IPS-20b (cell line): Measurements from ENCODE around the gene KRT33B.

Experiments
- H3K27ac ChIP-seq: one replicate; pipeline ENCODE4 v1.5.1; 2013; ENCODE audit warnings: low read length
- H3K27me3 ChIP-seq: 2 replicates; pipeline ENCODE4 v1.6.1; 2013; ENCODE audit warnings: mild to moderate bottlenecking, low read length, inconsistent platforms; ENCODE audit not compliant: insufficient read depth
- H3K36me3 ChIP-seq: 2 replicates; pipeline ENCODE4 v1.6.1; 2013; ENCODE audit warnings: low read depth, mild to moderate bottlenecking, inconsistent platforms, low read length, moderate library complexity; ENCODE audit not compliant: insufficient read depth
- H3K4me1 ChIP-seq: 2 replicates; pipeline ENCODE4 v1.6.1; 2013; ENCODE audit warnings: mild to moderate bottlenecking, control low read depth, inconsistent platforms, low read length, moderate library complexity; ENCODE audit not compliant: insufficient read depth
- H3K4me3 ChIP-seq: 2 replicates; pipeline ENCODE4 v1.5.1; 2013; ENCODE audit warnings: mild to moderate bottlenecking, low read length, inconsistent platforms
- H3K9ac ChIP-seq: 2 replicates; pipeline ENCODE4 v1.6.1; 2013; ENCODE audit warnings: low read depth, mild to moderate bottlenecking, inconsistent platforms, low read length, moderate library complexity
- H3K9me3 ChIP-seq: 2 replicates; pipeline ENCODE4 v1.6.1; 2013; ENCODE audit warnings: mild to moderate bottlenecking, low read depth, low read length, inconsistent platforms; ENCODE audit not compliant: insufficient read depth

The KRT33B gene

DNA sequence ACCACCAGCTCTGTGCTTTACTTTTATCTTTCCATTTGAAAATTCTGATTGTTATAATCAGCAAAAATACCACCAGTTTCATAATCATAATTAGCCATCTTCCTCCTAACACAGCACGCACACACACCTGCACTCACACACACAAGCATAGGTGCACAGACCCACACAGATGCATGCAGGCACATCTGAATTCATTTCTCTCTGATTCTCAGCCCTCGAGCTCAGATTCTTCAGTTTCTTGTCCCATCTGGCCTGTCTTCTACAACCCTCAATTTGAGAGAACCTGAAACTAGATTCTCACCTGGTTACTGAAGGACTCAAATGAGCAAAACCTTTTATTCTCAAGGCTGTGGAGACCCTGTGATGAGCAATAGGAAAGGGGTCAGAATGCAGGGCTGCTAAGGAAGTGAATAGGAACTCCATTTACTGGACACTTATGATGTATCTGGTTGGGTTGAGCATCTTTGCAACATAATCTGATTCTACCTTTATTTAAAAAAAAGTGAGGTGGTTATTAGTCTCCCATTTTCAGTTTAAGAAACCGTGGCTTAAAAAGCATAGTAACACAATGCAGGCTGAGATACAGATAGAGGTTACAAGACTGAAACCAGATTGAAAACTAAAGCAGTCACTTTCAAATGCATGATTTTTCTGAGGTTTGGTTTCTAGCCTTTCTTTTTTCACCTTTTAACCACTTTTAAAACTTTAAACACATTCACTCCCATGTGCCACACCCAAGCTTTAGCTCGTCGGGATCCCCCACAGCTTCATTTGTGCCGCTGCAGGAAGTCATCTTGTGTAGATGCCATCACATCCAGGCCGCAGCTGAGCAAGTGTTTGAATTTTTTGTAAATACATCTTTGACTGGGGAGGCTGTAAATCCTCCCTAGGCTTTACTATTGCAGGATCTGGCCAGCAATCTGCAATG is 28.4 kb downstream of the KRT33B start:
- Histone ChIP-seq H3K9ac (no peak overlapping the region), H3K4me1 (no peaks in the 10 kb centered on the region), H3K36me3 (no peaks in the 10 kb centered on the region), H3K27me3 (no peaks in the 10 kb centered on the region), H3K9me3 (peaks cover 10% of the 10 kb centered on the region; the same call in 1 of the 2 replicates), H3K27ac (no peak overlapping the region), H3K4me3 (no peak overlapping the region)

DNA sequence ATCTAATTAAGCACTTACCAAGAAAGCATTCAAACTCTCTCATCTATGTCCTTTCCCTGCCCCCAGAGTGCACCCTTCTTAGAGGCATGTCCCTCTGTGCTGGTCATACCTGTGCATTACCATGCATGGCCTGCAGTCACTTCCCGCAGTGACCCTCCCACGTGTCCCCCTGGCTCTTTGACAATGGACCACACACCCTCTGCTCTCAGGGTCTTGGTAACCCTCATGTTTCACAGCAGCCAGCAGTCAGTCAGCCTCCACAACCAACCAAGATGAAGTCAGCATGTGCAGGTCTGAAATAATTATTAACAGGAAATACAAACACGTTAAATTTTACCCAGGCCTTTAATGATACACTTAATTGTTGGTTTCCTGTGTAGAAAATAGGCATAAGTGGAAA is 29.1 kb downstream of the KRT33B start:
- Histone ChIP-seq H3K9ac (no peak overlapping the region), H3K4me1 (no peaks in the 10 kb centered on the region), H3K9me3 (peaks cover 10% of the 10 kb centered on the region; the same call in 1 of the 2 replicates), H3K27me3 (no peaks in the 10 kb centered on the region), H3K4me3 (no peak overlapping the region), H3K36me3 (no peaks in the 10 kb centered on the region), H3K27ac (no peak overlapping the region)

DNA sequence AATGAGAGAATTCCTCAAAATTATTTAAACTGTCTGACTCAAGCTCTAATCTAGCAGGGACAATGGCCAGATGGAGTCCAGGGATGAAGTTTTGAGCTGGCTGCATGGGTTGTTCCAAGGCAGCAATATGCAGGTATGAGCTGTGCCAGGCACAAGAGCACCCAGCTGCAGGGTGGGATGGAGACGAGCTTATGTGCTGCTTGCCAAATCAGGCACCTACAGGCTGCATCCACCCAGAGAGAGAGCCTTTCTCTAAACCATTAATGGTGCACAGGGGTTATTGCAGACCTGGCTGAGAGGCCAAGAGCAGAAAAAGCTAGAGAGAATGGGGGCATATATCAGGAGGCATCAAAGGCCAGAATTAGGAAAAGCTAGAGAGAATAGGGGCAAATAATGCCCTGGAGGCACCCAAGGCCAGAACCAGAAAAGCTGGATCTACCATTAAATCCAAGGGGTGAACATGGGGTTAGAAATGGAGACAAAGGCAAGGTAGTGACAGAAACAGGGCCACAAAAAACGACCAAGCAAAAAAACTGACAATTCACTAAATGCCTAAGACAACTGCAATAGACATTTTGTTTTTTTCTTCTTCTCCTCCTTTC is 29.9 kb downstream of the KRT33B start:
- no peaks in the 10 kb centered on the region for H3K4me1 ChIP-seq
- H3K27me3 ChIP-seq = no peaks in the 10 kb centered on the region
- H3K9me3 ChIP-seq = peaks cover 10% of the 10 kb centered on the region; the same call in 1 of the 2 replicates
- no peaks in the 10 kb centered on the region for H3K36me3 ChIP-seq
- no peak overlapping the region for H3K27ac ChIP-seq
- H3K9ac ChIP-seq = no peak overlapping the region
- H3K4me3 ChIP-seq = no peak overlapping the region

DNA sequence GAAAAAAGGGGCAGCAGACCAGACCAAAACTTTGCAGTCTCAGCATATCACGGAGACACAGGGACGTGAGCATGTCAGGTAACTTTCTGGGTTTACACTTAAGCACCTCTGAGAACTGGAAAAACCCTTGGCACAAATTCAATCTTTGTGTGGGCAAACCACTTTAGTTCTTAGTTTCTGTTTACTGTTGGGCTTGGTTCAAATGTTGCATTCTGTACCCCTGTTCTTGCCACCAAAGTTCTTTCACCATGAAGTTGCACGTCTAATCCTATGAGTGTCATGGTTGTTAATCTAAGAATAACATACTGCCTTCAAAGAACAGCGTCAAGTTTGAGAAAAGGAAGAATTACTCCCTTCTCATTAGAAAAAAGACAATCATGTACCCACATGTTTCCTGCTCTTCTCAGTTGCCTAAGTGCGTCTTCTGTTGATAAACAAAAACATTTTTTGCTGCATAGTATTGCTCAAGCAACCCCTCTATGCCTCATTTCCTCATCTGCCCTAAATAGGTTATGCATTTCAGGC is 30.6 kb downstream of the KRT33B start:
- Histone ChIP-seq H3K36me3 (no peaks in the 10 kb centered on the region), H3K27ac (no peak overlapping the region), H3K9ac (no peak overlapping the region), H3K4me3 (no peak overlapping the region), H3K27me3 (no peaks in the 10 kb centered on the region), H3K4me1 (no peaks in the 10 kb centered on the region), H3K9me3 (peaks cover 10% of the 10 kb centered on the region; the same call in 1 of the 2 replicates)

DNA sequence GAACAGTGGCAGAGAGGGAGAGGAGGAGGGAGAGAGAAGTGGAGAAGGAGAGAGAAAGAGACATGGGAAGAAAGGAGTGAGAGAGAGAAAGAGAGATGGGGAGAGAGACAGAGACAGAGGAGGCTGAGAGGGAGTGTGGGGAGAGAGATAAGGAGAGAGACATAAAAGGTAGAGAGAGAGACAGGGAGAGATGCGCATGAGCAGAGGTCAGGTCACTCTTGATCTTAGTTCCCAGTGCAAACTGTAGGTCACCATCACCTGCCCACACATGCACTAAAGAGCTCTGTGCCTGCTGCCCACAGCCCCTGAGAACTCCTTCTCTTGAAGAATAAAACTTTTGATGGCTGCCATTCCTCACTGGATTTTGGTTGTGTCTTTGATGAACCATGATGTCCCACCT is 33.9 kb downstream of the KRT33B start:
- Histone ChIP-seq H3K9ac (no peak overlapping the region), H3K4me3 (no peak overlapping the region), H3K27ac (no peak overlapping the region), H3K4me1 (no peaks in the 10 kb centered on the region), H3K27me3 (no peaks in the 10 kb centered on the region), H3K36me3 (no peaks in the 10 kb centered on the region), H3K9me3 (no peaks in the 10 kb centered on the region)

DNA sequence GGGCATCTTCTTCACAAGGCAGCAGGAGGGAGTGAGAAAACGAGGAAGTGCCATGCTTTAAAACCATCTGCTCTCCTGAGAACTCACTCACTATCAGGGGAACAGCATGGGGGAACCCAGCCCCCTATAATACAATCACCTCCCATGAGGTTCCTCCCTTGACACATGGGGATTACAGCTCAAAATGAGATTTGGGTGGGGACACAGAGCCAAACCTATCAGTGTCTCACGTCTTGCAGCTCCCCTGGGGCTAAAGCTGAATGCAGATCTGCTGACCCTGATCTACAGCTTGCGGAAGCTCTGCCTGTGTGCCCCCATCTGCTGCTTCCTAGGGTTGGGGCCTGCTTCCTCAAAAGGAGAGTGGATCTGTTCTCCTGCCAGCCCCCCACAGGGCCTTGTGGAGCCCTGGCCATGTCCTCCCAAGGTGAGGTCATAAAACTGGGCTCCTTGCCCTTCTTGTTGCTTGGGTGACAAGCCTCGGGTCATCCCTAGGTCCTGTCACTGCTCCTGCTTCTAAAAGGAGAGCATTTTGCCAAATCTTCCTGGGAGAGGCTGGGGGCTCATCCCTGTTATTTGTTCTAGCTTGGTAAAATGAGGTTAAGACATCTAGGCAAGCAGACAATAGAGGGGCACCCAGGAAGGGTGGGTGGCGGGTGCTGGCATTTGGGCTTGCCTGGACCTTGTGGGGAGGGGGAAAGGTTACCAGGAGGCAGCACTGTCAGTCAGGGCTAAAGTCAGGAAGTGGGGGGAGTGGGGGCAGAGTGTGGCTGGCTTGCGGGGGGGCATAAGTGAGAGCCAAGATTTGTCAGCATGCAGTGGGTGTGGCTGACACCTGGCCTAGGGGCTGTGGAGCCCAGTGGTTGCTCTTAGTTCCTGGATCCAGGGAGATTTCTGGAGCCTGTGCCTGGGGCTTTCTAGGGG is 35.0 kb downstream of the KRT33B start:
- Histone ChIP-seq H3K27ac (no peak overlapping the region), H3K27me3 (no peaks in the 10 kb centered on the region), H3K4me3 (no peak overlapping the region), H3K9me3 (no peaks in the 10 kb centered on the region), H3K36me3 (no peaks in the 10 kb centered on the region), H3K9ac (no peak overlapping the region), H3K4me1 (no peaks in the 10 kb centered on the region)

DNA sequence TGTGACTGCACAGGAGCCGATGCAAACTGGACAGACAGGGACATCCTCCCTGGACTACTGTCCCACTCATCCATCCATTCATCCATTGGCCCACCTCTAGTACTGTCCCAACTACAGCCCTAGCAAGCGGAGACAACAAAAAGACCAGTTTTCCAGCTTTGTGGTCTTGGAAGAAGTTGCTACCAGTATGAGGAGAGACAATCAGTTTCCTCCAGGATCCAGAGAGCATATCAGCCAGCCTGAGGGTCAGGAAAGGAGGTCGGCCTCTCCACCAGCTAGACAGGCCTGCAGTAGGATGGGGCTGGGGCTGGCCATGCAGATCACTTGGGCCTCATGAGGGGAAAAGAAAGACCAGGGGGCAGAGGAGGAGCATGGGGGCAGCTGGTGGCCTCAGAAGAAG is 35.8 kb downstream of the KRT33B start:
- H3K27ac ChIP-seq = no peak overlapping the region
- no peaks in the 10 kb centered on the region for H3K27me3 ChIP-seq
- no peaks in the 10 kb centered on the region for H3K9me3 ChIP-seq
- no peaks in the 10 kb centered on the region for H3K4me1 ChIP-seq
- H3K9ac ChIP-seq = no peak overlapping the region
- H3K4me3 ChIP-seq = no peak overlapping the region
- H3K36me3 ChIP-seq = no peaks in the 10 kb centered on the region

DNA sequence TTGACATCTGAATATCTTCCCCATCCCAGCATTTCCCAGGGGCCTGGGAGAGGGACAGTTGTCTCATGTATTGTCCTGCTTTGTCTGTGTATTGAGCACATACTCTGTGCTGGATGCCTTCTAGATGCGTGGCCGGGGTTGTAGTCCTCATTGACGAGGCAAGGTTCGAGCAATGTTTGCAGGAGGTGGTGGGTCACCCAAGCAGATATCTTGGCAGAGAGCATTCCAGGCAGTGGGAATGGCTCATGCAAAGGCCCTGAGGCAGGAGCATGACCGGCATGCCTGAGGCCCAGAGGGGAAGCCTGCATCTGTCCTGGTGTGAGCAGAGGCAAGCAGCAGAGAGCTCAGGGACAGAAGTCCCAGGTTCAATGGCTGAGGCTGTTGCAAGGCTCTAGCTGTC is 36.5 kb downstream of the KRT33B start:
- Histone ChIP-seq H3K4me3 (no peak overlapping the region), H3K4me1 (no peaks in the 10 kb centered on the region), H3K27ac (no peak overlapping the region), H3K9ac (no peak overlapping the region), H3K36me3 (no peaks in the 10 kb centered on the region), H3K27me3 (no peaks in the 10 kb centered on the region), H3K9me3 (no peaks in the 10 kb centered on the region)

DNA sequence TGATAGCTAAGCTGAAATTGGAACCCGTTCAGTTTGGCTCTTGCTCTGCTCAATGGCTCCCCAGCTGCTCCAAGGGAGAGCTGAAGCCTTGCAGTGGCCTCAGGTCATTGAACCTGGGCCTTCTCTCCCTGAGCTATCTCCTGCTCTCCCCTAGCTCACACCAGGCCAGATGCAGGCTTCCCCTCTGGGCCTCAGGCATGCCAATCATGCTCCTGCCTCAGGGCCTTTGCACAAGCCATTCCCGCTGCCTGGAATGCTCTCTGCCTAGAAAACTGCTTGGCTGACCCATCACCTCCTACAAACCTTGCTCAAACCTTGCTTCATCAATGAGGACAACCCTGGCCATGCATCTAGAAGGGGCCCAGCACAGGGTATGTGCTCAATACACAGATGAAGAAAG is 37.4 kb downstream of the KRT33B start:
- Histone ChIP-seq H3K9ac (no peak overlapping the region), H3K27me3 (no peaks in the 10 kb centered on the region), H3K36me3 (no peaks in the 10 kb centered on the region), H3K4me3 (no peak overlapping the region), H3K4me1 (no peaks in the 10 kb centered on the region), H3K9me3 (no peaks in the 10 kb centered on the region), H3K27ac (no peak overlapping the region)

DNA sequence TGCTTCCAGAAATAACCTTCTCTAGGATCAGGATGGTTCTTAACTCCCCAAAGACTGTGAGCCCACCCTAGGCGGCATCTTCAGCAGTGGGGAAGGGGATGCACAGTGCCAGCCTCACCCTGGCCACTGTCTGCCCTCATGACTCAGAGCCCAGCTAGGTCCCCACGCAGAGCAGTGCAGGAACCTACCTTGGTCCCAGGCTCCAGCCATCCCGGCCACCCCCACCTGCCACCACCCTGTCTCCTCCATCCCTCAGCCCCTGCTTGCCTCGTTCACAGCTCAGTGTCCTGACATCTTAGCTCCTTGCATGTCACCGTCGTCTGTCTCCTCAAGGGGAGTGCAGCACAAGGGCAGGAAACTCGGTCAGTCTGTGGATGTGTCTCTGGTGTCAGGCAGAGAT is 38.0 kb downstream of the KRT33B start:
- Histone ChIP-seq H3K27ac (no peak overlapping the region), H3K9me3 (no peaks in the 10 kb centered on the region), H3K4me1 (no peaks in the 10 kb centered on the region), H3K27me3 (no peaks in the 10 kb centered on the region), H3K4me3 (no peak overlapping the region), H3K9ac (no peak overlapping the region), H3K36me3 (no peaks in the 10 kb centered on the region)

DNA sequence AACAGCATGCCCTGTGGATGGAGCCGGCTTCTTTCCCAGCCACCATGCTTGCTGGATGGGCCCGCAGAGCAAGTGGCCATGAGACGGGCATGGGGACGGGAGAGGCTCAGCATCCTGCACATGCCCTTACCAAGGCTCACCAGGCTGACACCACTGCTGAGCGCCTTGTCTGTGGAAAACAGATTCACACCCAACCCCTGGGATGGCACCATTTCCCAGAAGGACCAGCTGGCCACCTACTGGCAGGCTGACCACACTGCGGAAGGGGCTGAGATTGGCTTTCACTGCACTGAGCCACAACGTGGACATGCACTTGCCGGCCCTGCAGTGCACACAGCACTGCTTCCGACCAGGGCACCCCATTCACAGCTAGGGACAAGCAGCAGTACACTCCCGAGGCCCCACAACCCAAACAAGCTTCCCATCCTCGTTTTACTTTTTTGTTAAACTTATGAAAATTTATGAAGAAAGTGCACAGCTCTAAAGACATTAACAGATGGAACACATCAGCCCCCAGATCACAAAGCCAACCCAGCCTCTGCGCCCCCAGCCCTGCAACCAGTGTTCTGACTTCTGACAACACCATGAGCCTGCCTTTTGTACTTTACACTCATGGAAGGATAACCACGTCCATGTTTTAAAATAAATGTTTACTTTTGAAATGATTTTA is 40.2 kb downstream of the KRT33B start:
- Histone ChIP-seq H3K27ac (no peak overlapping the region), H3K9ac (no peak overlapping the region), H3K4me1 (no peaks in the 10 kb centered on the region), H3K9me3 (no peaks in the 10 kb centered on the region), H3K36me3 (no peaks in the 10 kb centered on the region), H3K27me3 (no peaks in the 10 kb centered on the region), H3K4me3 (no peak overlapping the region)
